GM12878 (cell line): ENCODE results near the gene HUNK. TPM values are rescaled to one million over a fixed set of nuclear protein-coding genes. Genes with fewer than 3 reads are reported as not detected.

Source experiments
- ATAC-seq: fragments of 200-7000 bp; cut with Tn5 transposase; 3 replicates; pipeline ENCODE4 v1.9.1; 2020; ENCODE audit warnings: mild to moderate bottlenecking, moderate library complexity
- BruUV-seq: library from RNA; stranded (reverse); fragments of 400-500 nt; replicated peaks from 2 replicates; lab custom pipeline; 2021; lab: Mats Ljungman, UMichigan
- CTCF ChIA-PET: fragments of 300-600 bp; sonication (Branson Sonifier 250); formaldehyde crosslinking; extraction: SDS; loops from one replicate; lab custom pipeline; 2021; ENCODE audit warnings: inconsistent platforms; lab: Yijun Ruan, JAX
- POLR2A ChIA-PET: fragments of 350-600 bp; formaldehyde crosslinking; extraction: SDS; loops from one replicate; lab custom pipeline; 2021; ENCODE audit warnings: inconsistent platforms; lab: Charles Lee
- RAD21 ChIA-PET: fragments of 300-600 bp; sonication (Branson Sonifier 250); formaldehyde crosslinking; loops from one replicate; lab custom pipeline; 2023; ENCODE audit warnings: antibody characterized with exemption; ENCODE audit not compliant: unreplicated experiment; lab: Charles Lee
- SMC1A ChIA-PET: fragments of 300-600 bp; sonication (Branson Sonifier 250); formaldehyde crosslinking; loops from one replicate; lab custom pipeline; 2023; ENCODE audit not compliant: unreplicated experiment, uncharacterized antibody; lab: Charles Lee
- DNase-seq: peaks from one replicate; pipeline ENCODE4 v3.0.0-alpha.2; 2011; ENCODE audit warnings: low read depth, low spot score
- FAIRE-seq: peaks from 3 replicates; lab custom pipeline; 2011; peaks lifted over from hg19 to GRCh38; lab: Jason Lieb, UNC
- H2AFZ ChIP-seq: 2 replicates; pipeline ENCODE4 v1.6.0; 2011; ENCODE audit warnings: low read depth, low read length, control low read depth; ENCODE audit not compliant: control insufficient read depth
- H3K27ac ChIP-seq: 2 replicates; pipeline ENCODE4 v1.5.1; 2011; ENCODE audit warnings: control low read depth; ENCODE audit not compliant: control insufficient read depth, insufficient read depth
- H3K27me3 ChIP-seq, 2 experiments: replicated peaks in 1 of 2; 2 replicates each; pipeline versions ENCODE4 v1.6.0 to v1.6.1; 2011; ENCODE audit warnings: low read length in 1 of 2; ENCODE audit not compliant: control insufficient read depth in 2 of 2, insufficient read depth in 2 of 2
- H3K36me3 ChIP-seq, 2 experiments: 2 replicates each; pipeline ENCODE4 v1.5.1; 2011; ENCODE audit warnings: low read length in 1 of 2; ENCODE audit not compliant: control insufficient read depth in 2 of 2, insufficient read depth in 2 of 2
- H3K4me1 ChIP-seq: 2 replicates; pipeline ENCODE4 v1.6.1; 2011; ENCODE audit warnings: mild to moderate bottlenecking, low read length, moderate library complexity, mixed read lengths; ENCODE audit not compliant: control insufficient read depth, insufficient read depth
- H3K4me2 ChIP-seq: 2 replicates; pipeline ENCODE4 v1.6.0; 2011; ENCODE audit warnings: control low read depth; ENCODE audit not compliant: control insufficient read depth, insufficient read depth
- H3K4me3 ChIP-seq: fragments of 200-600 bp; sonication (generic); 2 replicates; pipeline ENCODE4 v1.5.1; 2016
- H3K79me2 ChIP-seq: 2 replicates; pipeline ENCODE4 v1.6.0; 2011; ENCODE audit warnings: low read length; ENCODE audit not compliant: control insufficient read depth, insufficient read depth
- H3K9ac ChIP-seq: 2 replicates; pipeline ENCODE4 v1.8.0; 2011; ENCODE audit warnings: low read length, control low read depth, mixed read lengths; ENCODE audit not compliant: control insufficient read depth, insufficient read depth
- H3K9me3 ChIP-seq: replicated peaks from 3 replicates; pipeline ENCODE4 v1.5.1; 2011; ENCODE audit warnings: mild to moderate bottlenecking, low read length; ENCODE audit not compliant: control insufficient read depth, insufficient read depth
- H4K20me1 ChIP-seq: 2 replicates; pipeline ENCODE4 v1.6.0; 2011; ENCODE audit not compliant: control insufficient read depth, insufficient read depth
- CBX5 ChIP-seq: sonication (generic); IDR thresholded peaks from 2 replicates; pipeline ENCODE4 v1.6.1; 2016; ENCODE audit warnings: low read depth, moderate library complexity, mild to moderate bottlenecking, inconsistent platforms
- CUX1 ChIP-seq: IDR thresholded peaks from 2 replicates; pipeline ENCODE4 v1.6.1; 2012; ENCODE audit warnings: improper control_type of control experiment, low read depth, low read length; ENCODE audit not compliant: insufficient replicate concordance
- HDAC6 ChIP-seq: fragments of 200-600 bp; sonication (generic); IDR thresholded peaks from one replicate; pipeline ENCODE4 v1.8.0; 2017; ENCODE audit warnings: antibody characterized with exemption; ENCODE audit not compliant: unreplicated experiment
- SPI1 ChIP-seq: IDR thresholded peaks from 2 replicates; pipeline ENCODE4 v1.6.1; 2011; ENCODE audit warnings: low read depth, mild to moderate bottlenecking, low read length, moderate library complexity, borderline replicate concordance; ENCODE audit not compliant: insufficient read depth
- YBX1 ChIP-seq: fragments of 450-650 bp; IDR thresholded peaks from 2 replicates; pipeline ENCODE4 v1.6.1; 2016; ENCODE audit warnings: antibody characterized with exemption
- ZBED1 ChIP-seq: IDR thresholded peaks from 2 replicates; pipeline ENCODE4 v1.6.1; 2016; ENCODE audit warnings: borderline replicate concordance
- ZSCAN29 ChIP-seq: fragments of 450-650 bp; IDR thresholded peaks from 2 replicates; pipeline ENCODE4 v1.6.1; 2017; ENCODE audit warnings: mild to moderate bottlenecking, moderate library complexity
- ZZZ3 ChIP-seq: IDR thresholded peaks from 2 replicates; pipeline ENCODE4 v1.6.1; 2011; ENCODE audit warnings: low read depth; ENCODE audit not compliant: control insufficient read depth, insufficient read length
- WGBS: methylation state at CpG from one replicate; pipeline ENCODE4 v1.1.6; 2016; ENCODE audit warnings: low lambda C conversion rate; ENCODE audit not compliant: insufficient replicate concordance, insufficient coverage; ENCODE audit errors: missing lambda C conversion rate; 5-methylcytosine and 5-hydroxymethylcytosine counted together
- in situ Hi-C: fragments of 300-500 bp; cut with MboI; formaldehyde crosslinking; loops from 9 replicates; pipeline ENCODE4 v1.14.3; 2018; ENCODE audit warnings: mixed read lengths
- intact Hi-C: fragments of 100-400 bp; cut with micrococcal nuclease; formaldehyde crosslinking; loops from one replicate; pipeline ENCODE4 v1.14.2; 2022; ENCODE audit not compliant: unreplicated experiment
- polyA plus RNA-seq, 11 experiments: library from polyadenylated mRNA; depleted of rRNA in 4 of 11; unstranded in 6 of 11; stranded (reverse) in 5 of 11; fragments of >200 nt; fragmentation: Nextera tagmentation in 4 of 11; fragmentation: Illumina TruSeq in 1 of 11; extraction: Ambion mirVana in 4 of 11; extraction: Trizol in 1 of 11; gene quantifications; 1 replicate in 1 of 11; 2 replicates in 10 of 11; pipeline versions ENCODE4 v1.2.1 to v1.2.3, GENCODE V29; 2011 to 2016; ENCODE audit warnings: inconsistent platforms in 2 of 11, missing spikeins in 2 of 11, low read depth in 1 of 11
- total RNA-seq, 4 experiments: library from RNA; depleted of rRNA in 3 of 4; stranded (reverse); fragments of >200 nt in 3 of 4; fragmentation: Illumina TruSeq in 1 of 4; extraction: Trizol in 1 of 4; gene quantifications; 2 replicates each; pipeline versions ENCODE4 v1.2.1 to v1.2.3, GENCODE V29; 2013 to 2021
- TF ChIP-seq, protein P1 (sequence below): fragments of 450-650 bp; IDR thresholded peaks from 2 replicates; pipeline ENCODE4 v1.6.1; 2017; ENCODE audit warnings: mild to moderate bottlenecking, moderate library complexity
- TF ChIP-seq, protein P2 (sequence below): IDR thresholded peaks from 2 replicates; pipeline ENCODE4 v1.6.1; 2012; ENCODE audit warnings: low read depth, low read length, improper control_type of control experiment

HUNK gene
- total and polyA plus RNA-seq, 10 of the 15 experiments (the other 5 are each of a cell fraction or from before 2014, with no cell fraction given) = under 0.01 to 0.14 (median 0.03) TPM; not detected in 7

DNA sequence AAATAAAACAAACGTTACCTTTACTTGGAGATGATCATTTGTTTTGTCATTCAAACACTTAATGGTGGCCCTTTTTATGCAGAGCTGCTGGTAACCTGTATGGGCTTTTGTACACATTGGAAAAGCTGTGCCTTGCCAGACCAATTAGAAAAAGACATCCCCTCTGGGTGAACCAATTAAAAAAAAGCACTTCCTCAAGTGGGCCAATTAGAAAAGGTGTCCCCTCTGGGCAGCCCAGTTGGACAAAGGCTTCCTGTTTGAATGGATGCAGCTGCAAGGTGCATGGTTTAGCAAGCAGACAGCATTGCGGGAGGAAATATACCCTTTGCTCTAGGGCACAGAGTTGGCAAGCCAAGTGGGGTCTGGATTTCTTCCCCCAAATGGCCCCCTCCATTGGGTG is 21.6 kb downstream of the HUNK start:
- Histone ChIP-seq H3K9me3 (no peaks in the 10 kb centered on the region), H3K36me3 (no peaks in the 10 kb centered on the region), H3K27me3 (no peaks in the 10 kb centered on the region), H3K27ac (no peak overlapping the region), H2AFZ (no peak overlapping the region), H3K4me1 (no peaks in the 10 kb centered on the region), H3K4me2 (no peak overlapping the region), H3K4me3 (no peak overlapping the region), H3K79me2 (no peaks in the 10 kb centered on the region), H3K9ac (no peak overlapping the region), H4K20me1 (no peaks in the 10 kb centered on the region)
- WGBS = 31% methylated on average over 2 of the region's 2 CpGs
- POLR2A ChIA-PET = no interaction called here
- no peak for ATAC-seq
- BruUV-seq = no TSS peak
- in situ Hi-C loops = no loop called here
- RAD21 ChIA-PET = no interaction called here
- CTCF ChIA-PET = no interaction called here
- SMC1A ChIA-PET = no interaction called here
- intact Hi-C loops = no loop called here
- no peak for FAIRE-seq
- DNase-seq = no peak
- TF ChIP-seq ZBED1 (no peak), HDAC6 (no peak), ZZZ3 (no peak), CUX1 (no peak), ZSCAN29 (no peak), SPI1 (no peak), CBX5 (no peak), YBX1 (no peak)
- TF ChIP-seq, protein P1, sequence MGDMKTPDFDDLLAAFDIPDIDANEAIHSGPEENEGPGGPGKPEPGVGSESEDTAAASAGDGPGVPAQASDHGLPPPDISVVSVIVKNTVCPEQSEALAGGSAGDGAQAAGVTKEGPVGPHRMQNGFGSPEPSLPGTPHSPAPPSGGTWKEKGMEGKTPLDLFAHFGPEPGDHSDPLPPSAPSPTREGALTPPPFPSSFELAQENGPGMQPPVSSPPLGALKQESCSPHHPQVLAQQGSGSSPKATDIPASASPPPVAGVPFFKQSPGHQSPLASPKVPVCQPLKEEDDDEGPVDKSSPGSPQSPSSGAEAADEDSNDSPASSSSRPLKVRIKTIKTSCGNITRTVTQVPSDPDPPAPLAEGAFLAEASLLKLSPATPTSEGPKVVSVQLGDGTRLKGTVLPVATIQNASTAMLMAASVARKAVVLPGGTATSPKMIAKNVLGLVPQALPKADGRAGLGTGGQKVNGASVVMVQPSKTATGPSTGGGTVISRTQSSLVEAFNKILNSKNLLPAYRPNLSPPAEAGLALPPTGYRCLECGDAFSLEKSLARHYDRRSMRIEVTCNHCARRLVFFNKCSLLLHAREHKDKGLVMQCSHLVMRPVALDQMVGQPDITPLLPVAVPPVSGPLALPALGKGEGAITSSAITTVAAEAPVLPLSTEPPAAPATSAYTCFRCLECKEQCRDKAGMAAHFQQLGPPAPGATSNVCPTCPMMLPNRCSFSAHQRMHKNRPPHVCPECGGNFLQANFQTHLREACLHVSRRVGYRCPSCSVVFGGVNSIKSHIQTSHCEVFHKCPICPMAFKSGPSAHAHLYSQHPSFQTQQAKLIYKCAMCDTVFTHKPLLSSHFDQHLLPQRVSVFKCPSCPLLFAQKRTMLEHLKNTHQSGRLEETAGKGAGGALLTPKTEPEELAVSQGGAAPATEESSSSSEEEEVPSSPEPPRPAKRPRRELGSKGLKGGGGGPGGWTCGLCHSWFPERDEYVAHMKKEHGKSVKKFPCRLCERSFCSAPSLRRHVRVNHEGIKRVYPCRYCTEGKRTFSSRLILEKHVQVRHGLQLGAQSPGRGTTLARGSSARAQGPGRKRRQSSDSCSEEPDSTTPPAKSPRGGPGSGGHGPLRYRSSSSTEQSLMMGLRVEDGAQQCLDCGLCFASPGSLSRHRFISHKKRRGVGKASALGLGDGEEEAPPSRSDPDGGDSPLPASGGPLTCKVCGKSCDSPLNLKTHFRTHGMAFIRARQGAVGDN = no peak
- TF ChIP-seq, protein P2, sequence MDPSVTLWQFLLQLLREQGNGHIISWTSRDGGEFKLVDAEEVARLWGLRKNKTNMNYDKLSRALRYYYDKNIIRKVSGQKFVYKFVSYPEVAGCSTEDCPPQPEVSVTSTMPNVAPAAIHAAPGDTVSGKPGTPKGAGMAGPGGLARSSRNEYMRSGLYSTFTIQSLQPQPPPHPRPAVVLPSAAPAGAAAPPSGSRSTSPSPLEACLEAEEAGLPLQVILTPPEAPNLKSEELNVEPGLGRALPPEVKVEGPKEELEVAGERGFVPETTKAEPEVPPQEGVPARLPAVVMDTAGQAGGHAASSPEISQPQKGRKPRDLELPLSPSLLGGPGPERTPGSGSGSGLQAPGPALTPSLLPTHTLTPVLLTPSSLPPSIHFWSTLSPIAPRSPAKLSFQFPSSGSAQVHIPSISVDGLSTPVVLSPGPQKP = no peak
